ENCODE data around the gene HOXC10.

DNA sequence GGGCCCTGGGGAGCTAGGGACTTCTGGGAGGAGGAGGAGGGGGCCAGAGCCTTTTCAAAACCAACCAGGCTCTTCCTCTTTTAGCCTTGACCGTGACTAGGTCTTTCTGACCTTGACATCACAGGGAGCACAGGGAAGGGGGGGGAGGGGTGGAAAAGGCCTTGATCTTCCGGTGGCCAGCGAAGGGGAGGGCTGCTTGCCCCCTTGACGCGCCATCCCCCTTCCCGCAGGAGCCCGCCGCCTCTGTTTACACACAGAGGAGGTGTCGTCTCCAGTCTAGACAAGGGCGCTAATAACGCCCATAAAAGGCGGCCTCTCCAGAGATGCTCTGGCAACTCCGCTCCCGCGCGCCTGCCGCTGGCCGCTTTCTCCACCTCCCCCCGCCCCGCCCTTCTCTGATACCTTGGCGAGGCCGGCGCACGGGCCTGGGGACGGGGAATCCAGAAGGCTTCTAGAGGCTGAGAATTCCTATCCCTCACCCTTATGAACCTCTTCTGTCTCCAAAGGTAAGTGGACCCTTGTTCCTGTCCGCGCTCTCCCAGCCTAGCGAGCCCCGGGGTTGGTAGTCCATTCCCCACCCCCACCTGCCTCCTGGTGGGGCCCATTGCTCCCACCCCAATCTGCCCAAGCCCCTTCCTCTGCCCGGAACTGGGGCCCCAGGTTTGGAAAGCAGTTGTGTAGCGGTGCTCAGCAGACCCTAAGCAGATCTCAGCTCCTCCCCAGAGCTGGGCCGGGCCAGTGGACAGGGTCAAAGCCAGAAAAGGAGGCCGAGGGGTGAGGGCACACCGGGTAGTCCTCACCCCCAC is 35.1 kb upstream of the HOXC10 start:
- TF ChIP-seq, protein P1, sequence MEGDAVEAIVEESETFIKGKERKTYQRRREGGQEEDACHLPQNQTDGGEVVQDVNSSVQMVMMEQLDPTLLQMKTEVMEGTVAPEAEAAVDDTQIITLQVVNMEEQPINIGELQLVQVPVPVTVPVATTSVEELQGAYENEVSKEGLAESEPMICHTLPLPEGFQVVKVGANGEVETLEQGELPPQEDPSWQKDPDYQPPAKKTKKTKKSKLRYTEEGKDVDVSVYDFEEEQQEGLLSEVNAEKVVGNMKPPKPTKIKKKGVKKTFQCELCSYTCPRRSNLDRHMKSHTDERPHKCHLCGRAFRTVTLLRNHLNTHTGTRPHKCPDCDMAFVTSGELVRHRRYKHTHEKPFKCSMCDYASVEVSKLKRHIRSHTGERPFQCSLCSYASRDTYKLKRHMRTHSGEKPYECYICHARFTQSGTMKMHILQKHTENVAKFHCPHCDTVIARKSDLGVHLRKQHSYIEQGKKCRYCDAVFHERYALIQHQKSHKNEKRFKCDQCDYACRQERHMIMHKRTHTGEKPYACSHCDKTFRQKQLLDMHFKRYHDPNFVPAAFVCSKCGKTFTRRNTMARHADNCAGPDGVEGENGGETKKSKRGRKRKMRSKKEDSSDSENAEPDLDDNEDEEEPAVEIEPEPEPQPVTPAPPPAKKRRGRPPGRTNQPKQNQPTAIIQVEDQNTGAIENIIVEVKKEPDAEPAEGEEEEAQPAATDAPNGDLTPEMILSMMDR (IDR thresholded peaks at IDR 0.05), result no peak
- TF ChIP-seq POLR2A (IDR thresholded peaks at IDR 0.05), result no peak

All from adrenal gland (tissue), 5 donors.